AG09309 (cell line): ENCODE results near the gene NUP50.

Source experiments
- DNase-seq: peaks from one replicate; pipeline ENCODE4 v3.0.0-alpha.2; 2010; ENCODE audit warnings: low read depth
- H3K4me3 ChIP-seq: 2 replicates; pipeline ENCODE4 v1.5.1; 2011; ENCODE audit warnings: mild to moderate bottlenecking, low read depth, low read length, moderate library complexity; ENCODE audit not compliant: control insufficient read depth
- CTCF ChIP-seq: IDR thresholded peaks from 2 replicates; pipeline ENCODE4 v1.5.1; 2011; ENCODE audit warnings: mild to moderate bottlenecking, low read depth, low read length, inconsistent platforms; ENCODE audit not compliant: insufficient read depth, control insufficient read depth; ENCODE audit errors: missing control alignments

Gene NUP50

GRCh38 chr22:45129703-45130524 lies 33.8 kb upstream of the NUP50 start:
- no peak for DNase-seq
- no peak overlapping the region for H3K4me3 ChIP-seq
- TF ChIP-seq CTCF, result no peak

- no peak for DNase-seq
- H3K4me3 ChIP-seq, result no peak overlapping the region
- TF ChIP-seq CTCF, result no peak
These were observed 32.8 kb upstream of the NUP50 start for GRCh38 chr22:45130891-45131290.

GRCh38 chr22:45131749-45132148 lies 32.0 kb upstream of the NUP50 start:
- TF ChIP-seq CTCF, result no peak
- DNase-seq, result no peak
- H3K4me3 ChIP-seq, result no peak overlapping the region

- no peak for DNase-seq
- no peak for TF ChIP-seq CTCF
- H3K4me3 ChIP-seq, result no peak overlapping the region
These were observed 29.4 kb upstream of the NUP50 start for GRCh38 chr22:45134313-45134712.

- no peak for TF ChIP-seq CTCF
- H3K4me3 ChIP-seq, result no peak overlapping the region
- no peak for DNase-seq
These were observed 27.1 kb upstream of the NUP50 start for GRCh38 chr22:45136594-45136993.

- no peak overlapping the region for H3K4me3 ChIP-seq
- TF ChIP-seq CTCF, result no peak
- DNase-seq, result no peak
These were observed 24.0 kb upstream of the NUP50 start for GRCh38 chr22:45139693-45140092.
